ENCODE data around the gene FAM181A. TPM values are rescaled to one million over a fixed set of nuclear protein-coding genes. Genes with fewer than 3 reads are reported as not detected.

The FAM181A gene
- 0.09 and 0.99 TPM in 2 replicates for total RNA-seq

DNA sequence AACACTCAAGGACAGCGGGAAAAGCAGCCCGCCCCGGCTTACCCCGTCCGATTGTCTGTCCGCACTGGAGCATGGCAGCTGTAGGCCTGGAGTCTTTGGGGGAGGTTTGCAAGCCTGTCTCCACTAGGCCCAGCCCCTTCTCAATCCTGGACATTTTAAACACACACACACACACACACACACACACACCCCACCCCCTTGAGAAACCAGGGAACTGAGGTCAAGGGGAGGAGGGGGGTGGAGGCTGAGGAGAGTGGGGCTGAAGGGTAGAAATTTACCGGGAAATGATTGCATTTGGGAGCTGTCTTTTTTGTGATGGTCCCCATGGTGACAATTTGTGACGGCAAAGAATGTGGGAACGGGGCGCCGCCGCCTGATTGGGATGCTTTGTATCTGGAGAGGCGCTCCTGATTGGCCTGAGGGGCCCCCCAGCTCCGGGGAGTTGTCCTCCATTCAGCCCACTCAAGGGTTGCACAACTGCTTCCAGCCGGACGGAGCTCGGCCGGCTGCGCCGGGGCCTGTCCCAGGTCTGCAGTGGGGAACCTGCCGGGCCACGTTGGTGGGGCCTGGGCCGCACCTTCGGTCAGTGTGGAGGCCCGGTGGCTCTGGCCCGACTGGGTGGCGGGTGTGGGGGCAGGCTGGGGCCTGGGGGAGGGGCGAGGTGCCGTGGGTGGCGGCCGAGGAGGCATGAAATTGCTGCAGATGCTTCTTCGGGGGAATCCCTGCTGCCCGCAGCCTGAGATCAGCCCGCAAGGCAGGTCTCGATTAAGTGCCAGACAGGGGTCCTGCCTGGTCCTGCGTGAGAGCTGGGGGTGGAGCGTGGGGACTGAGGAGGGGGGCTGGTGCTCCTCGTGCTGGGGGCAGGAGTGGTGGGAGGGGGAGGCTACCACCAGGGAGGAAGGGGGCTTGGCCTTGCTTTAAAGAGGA lies at the start of gene FAM181A:
TSS of gene FAM181A (plus strand) at position 472 of the 927 bp plus-strand sequence. CDS start 942 bp downstream, outside the sequence.

DNA sequence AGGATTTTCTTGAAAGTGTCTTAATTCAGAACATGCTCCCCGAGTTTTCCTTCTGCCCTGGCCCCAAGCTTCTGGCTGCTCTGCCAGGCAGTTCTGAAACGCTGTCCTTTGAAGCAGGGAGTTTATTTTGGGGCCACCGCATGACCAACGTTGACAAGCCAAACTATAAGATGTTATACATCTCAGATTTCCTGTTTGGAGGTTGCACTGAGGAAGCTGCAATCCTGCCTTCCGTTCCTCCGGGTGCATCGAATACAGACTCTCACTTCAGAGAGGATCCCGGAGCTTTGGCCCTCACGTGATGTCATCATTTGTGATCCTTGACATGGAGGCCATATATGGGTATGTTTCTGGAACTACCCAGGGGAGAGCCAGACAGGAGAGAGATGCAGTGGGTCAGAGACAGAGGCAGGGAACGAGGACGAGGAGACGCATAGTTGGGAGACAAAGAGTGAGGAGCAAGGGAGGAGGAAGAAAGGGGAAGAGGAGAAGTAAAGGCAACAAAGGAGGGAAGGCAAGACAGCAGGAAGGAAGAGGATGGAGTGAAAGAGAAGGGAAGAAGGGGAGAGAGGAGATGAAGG lies 49.4 kb downstream of the FAM181A start, which contains the start of gene ASB2:
TSS of gene ASB2 (minus strand) at position 94 of the 581 bp plus-strand sequence. CDS start 12,031 bp downstream, outside the sequence.

Other genes starting within 250 kb of the FAM181A start
- gene PRIMA1, start 138.9 kb upstream of the FAM181A start, total RNA-seq, result 0.07 TPM in 1 of 2 replicates, not detected in the other
- gene ASB2, start 49.2 kb downstream of the FAM181A start, total RNA-seq, result 0.65 and 0.99 TPM in 2 replicates
- gene CCDC197, start 70.0 kb downstream of the FAM181A start, total RNA-seq, result not detected in 2 replicates
- 3.8 and 5.3 TPM in 2 replicates for gene OTUB2, start 99.0 kb downstream of the FAM181A start, total RNA-seq
- 112 and 120 TPM in 2 replicates for gene DDX24, start 153.9 kb downstream of the FAM181A start, total RNA-seq
- 4.6 and 13.4 TPM in 2 replicates for gene IFI27L1, start 154.0 kb downstream of the FAM181A start, total RNA-seq
- gene IFI27, start 183.4 kb downstream of the FAM181A start, total RNA-seq, result 0.49 and 72.5 TPM in 2 replicates
- 154 and 235 TPM in 2 replicates for gene IFI27L2, start 202.3 kb downstream of the FAM181A start, total RNA-seq
- gene PPP4R4, start 247.0 kb downstream of the FAM181A start, total RNA-seq, result 6.3 and 8.9 TPM in 2 replicates